Activated effector memory CD4-positive, alpha-beta T cell treated with Interleukin-2 at 50 U/mL for 16 hours (primary cell): ENCODE measurements around the gene SPACA5.
"Not testable (repeated sequence)": the region's sequence is repeated elsewhere in the genome, so short reads cannot be mapped to it uniquely, and the experiment has no call there.

ENCODE experiments used
- DNase-seq: peaks from one replicate; pipeline ENCODE4 v3.0.0-alpha.2; 2020

Gene SPACA5

DNA sequence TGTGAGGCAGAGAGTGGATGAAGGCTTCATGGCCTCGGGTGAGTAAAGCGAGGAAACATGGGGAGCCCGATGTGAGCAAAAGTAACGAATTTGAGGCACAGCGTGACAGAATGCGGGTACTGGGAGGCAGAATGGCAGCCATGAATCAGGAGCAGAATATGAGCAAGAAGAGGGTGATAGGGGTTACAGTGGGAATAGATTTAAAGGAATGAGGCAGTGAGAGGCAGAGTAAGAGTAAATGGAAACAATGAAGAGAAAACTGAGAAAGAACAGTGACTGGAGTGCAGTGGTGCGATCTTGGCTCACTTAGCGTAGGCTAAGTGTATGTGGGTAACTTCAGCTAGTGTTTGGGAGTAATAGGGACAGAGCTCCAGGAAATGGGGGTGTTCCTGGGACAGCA, at the start of gene SPACA5:
Gene SPACA5 (plus strand): TSS at position 301 of the 400 bp plus-strand sequence. CDS start 815 bp downstream, outside the sequence.
- DNase-seq: not testable (repeated sequence)

DNA sequence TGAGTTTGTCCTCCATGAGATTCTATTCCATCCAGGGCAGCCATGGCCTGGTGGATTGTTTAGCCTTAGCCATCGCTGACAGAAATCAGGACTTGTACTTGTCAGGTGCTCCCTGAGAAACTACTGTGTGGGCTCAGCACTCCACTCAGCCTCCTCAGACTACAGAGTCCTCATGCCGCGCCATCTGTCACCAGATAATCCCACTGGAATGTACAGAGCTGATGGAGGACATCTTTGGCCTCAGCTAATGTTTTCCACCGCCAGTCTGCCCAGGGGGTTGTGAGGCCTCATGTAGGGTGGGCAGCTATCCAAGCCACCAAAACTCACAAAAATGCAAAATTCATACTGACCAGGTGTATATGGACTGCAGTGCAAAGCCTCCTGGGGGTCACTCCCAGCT, 48.6 kb upstream of the SPACA5 start:
- not testable (repeated sequence) for DNase-seq

- DNase-seq: no peak
Measured at GRCh38 chrX:47958761-47959342, 47.9 kb upstream of the SPACA5 start.

DNA sequence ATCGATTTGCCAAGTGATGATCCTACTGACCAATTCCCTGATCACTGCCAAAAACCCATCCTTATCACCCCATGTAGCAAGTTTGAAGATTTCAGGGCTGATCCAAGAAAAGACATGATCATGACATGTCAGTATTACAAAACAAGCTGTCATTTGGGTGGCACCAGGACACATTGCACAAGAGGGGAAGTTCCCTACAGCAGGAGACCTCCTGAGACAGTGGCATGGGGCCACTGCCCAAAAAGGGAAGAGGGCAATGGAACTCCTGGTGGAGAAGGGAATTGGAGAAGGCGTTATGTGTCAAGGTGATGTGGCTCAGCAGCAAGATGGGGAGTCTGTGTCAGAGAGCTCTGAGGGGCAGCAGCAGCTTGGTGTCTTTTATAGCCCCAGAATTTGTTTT, 46.4 kb upstream of the SPACA5 start:
- no peak for DNase-seq

GRCh38 chrX:47961830-47962229, 45.0 kb upstream of the SPACA5 start:
- DNase-seq: not testable (repeated sequence)

DNA sequence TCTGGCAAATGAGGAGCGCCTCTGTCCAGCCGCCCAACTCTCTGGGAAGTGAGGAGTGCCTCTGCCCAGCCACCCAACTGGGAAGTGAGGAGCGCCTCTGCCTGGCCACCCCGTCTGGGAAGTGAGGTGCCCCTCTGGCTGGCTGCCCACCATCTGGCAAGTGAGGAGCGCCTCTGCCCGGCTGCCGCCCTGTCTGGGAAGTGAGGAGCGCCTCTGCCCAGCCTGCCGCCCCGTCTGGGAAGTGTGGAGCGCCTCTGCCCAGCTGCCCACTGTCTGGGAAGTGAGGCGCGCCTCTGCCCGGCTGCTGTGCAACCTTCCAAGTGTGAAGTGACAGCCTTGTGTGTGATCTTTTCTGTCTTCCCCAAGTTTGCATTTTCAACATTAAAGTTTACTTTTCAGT, 41.3 kb upstream of the SPACA5 start:
- not testable (repeated sequence) for DNase-seq

- DNase-seq: no peak
Measured at GRCh38 chrX:47973235-47973634, 33.6 kb upstream of the SPACA5 start.

DNA sequence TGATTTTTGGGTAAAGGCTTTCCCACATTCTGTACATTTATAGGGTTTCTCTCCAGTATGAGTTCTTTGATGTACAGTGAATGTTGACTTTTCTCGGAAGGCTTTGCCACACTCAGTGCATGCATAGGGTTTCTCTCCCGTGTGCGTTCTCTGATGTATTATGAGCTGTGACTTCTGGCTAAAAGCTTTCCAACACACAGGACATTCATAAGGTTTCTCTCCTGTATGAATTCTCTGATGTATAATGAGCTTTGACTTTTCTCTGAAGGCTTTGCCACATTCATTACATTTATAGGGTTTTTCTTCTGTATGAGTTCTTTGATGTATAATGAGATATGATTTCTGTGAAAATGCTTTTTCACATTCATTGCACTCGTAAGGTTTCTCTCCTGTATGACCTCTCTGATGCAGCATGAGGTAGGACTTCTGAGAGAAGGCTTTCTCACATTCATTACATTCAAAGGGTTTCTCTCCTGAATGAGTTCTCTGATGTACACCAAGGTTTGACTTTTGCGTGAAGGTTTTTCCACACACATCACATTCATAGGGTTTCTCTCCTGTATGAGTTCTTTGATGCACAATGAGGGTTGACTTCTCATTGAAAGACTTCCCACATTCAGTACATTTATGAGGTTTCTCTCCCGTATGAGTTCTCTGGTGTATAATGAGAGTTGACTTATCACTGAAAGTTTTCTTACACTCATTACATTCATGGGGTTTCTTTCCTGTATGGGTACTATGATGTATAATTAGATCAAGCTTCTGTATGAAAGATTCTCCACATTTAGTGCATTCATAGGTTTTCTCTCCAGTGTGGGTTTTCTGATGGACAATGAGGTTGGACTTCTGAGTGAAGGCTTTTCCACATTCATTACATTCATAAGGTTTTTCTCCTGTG, 30.3 kb upstream of the SPACA5 start:
- DNase-seq: no peak

DNA sequence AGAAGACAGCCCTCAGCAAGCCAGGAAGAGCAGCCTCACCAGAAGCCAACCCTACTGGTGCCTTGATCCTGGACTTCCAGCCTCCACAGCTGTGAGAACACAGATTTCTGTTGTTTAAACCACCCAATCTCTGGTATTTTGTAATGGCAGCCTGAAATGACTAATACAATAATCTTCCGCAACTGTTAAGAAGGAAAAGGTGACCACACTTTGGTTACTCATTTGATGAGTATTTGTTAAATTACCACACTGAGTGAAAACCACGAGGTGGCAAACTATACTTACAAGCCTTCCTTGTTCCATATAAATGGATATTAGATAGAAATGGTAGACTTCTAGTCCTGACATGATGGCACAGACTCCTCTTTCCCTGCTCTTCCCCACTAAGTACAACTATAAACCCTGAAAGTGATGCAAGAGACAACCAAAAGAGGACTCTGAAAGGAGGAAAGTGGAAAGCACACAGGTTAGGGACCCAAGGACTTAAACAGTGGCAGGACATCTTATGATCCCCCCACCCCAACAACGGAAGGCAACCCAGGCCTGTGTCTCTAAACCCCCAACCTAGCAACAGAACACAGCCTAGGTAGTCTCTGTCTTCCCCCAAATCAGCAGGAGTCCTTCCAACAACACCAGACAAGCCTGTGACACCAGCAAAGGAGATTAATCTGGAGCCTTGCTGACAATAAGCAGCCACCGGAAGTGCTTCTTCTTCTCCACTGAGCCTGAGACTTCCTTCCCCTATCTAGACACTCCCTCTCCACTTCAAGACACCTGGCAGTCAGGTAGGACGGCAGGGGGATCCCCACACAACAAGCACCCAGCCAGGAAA, 15.3 kb upstream of the SPACA5 start:
- no peak for DNase-seq

- no peak for DNase-seq
Measured at GRCh38 chrX:47992095-47992380, 14.8 kb upstream of the SPACA5 start.

DNA sequence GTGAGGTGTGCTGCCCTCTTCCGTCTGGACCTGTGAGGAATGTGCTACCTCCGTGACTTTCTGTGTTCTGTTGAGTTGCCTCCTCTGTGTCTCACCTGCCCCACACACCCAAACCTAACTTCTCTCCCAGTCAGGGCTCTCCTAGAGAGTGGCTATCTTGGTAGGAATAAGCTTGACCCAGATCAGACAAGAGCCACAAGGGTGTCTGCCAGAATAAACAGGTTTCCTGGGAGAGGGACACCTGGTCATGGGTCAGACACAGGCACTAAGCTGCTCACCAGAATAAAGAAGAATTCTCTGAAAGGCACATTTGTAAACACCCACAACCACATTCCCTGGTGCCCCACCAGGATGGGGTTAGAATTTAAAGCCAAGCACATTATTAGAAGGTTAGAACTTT, 14.1 kb upstream of the SPACA5 start:
- no peak for DNase-seq

DNA sequence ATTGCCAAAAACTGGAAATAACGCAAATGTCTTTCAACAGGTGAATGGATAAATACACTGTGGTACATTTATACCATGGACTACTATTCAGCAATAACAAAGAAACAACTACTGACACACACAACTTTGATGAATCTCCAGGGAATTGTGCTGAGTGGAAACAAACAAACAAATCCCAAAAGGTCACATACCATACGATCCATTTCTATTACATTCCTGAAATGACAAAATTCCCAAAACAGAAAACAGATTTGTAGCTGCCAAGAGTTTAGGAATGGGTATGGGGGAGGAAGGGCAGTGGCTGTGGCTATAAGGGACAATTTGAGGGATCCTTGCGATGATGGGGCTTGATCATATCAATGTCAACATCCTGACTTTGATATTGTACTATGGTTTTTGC, 5.5 kb upstream of the SPACA5 start:
- DNase-seq: no peak

DNA sequence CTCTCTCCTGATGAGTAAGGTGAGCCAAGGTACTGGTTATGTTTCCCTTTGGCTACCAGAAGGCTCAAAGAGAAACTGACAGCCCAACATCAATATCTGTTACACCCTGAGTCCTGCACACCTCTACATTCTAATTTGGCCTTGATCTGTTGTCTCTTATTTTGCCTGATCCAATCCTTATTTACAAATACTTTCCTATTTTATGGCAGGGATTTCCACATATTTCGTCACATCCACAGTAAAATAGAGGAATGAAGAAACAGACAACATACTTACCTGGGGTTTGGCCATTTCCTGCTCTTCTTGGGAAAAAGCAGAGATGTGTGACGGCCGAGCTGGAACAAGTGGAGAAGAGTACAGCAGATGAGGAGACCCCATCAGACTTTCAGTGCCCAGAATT, 4.5 kb upstream of the SPACA5 start:
- no peak for DNase-seq

- DNase-seq: no peak
Measured at GRCh38 chrX:48002929-48003328, 3.9 kb upstream of the SPACA5 start.

- DNase-seq: no peak
Measured at GRCh38 chrX:48003367-48003757, 3.4 kb upstream of the SPACA5 start.

DNA sequence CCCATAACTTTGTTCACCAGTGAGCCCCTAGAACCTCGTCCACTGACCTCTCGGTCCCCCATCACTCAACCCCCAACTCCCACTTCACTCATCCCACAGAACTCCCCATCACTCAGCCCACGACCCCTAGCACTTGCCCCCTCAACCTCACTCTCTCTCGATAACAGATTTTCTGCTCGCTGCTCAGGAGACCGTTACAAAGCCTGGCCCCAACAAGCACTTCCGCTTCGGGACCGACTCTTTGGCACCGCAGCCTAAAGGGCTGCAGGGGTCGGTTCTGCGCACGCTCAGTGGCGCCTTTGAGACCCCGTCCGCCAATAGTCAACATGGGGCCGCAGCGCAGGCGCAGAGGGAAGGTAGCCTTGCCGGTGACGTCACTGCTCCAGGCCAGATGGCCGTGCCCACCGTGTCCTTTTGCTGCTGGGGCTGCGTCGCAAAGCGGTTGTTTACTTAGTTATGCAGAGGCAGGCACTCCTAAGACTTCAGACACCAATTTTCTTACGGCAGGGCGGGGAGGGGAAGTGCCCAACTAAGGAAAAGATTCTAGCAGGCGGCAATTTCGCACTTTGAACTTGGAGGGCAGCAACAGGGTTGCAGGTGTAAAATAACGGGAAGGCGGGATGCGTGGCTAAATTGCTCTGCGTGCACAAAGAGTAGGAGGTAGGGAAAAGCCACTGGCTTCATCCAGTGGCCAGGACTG, 2.9 kb upstream of the SPACA5 start, which contains the start of gene ZNF182:
Gene ZNF182 (minus strand): TSS at position 232 of the 700 bp plus-strand sequence. CDS start 1,380 bp downstream, outside the sequence.
- peak; percentile 85 for DNase-seq

GRCh38 chrX:48009445-48009960, 2.7 kb downstream of the SPACA5 start:
- DNase-seq: not testable (repeated sequence)

- DNase-seq: not testable (repeated sequence)
Measured at GRCh38 chrX:48016583-48017310, 10.0 kb downstream of the SPACA5 start.

GRCh38 chrX:48019892-48020291, 13.1 kb downstream of the SPACA5 start:
- DNase-seq: not testable (repeated sequence)

- not testable (repeated sequence) for DNase-seq
Measured at GRCh38 chrX:48020472-48020871, 13.7 kb downstream of the SPACA5 start.

DNA sequence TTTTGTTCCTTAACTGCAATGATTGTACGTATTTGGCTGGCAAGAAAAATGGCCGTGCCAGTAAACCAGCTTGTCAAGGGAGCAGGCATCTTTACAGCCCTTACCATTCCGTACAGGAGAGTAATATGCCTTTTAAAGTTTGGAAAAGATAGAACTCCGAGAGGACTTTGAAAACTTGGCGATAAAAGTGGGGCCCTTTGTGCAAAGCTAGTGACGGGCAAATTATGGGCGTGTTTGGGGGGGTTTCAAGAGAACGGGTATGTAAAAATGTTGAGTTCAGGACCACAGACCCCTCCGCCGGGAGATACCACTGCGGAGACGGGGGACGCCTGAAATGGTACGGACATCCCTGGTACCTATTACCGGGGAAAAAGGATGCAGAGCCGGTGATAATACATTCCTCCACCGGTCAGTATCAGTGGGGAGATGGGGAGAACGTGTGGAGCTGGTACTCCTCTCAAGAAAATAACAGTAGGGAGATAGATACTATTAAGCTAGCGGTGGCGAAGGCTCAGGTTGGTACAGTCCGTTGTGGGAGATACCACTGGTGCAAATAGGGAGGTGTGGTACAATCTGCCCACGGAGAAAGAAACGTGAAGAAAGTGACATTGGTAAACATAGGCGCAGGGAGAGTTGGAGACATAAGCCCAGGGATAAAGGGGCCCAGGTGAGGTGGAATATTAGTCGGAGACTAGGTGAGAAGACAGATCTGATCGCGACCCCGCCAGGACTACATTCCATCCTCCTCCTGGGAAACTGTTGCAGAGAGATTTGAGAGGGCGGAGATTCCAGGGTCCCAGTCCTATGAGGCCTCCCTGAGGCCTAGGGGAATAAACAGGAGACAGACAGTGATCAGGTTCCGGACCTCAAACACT, 14.5 kb downstream of the SPACA5 start:
- DNase-seq: peak; percentile 65
